Measurements from ENCODE around the gene PCDHGA5.

GRCh38 chr5:141413540-141414069 is 49.6 kb downstream of the PCDHGA5 start:
- no peak for TF ChIP-seq CTCF (IDR thresholded peaks at IDR 0.05)
- TF ChIP-seq POLR2A (IDR thresholded peaks at IDR 0.05): no peak
